GM19099 (cell line): ENCODE measurements around the gene KTN1.

Experiments used
- POLR2A ChIP-seq: IDR thresholded peaks from 3 replicates; pipeline ENCODE4 v1.6.1; 2011; ENCODE audit warnings: low read depth; ENCODE audit not compliant: insufficient read length; ENCODE audit errors: extremely low read depth

Gene KTN1

DNA sequence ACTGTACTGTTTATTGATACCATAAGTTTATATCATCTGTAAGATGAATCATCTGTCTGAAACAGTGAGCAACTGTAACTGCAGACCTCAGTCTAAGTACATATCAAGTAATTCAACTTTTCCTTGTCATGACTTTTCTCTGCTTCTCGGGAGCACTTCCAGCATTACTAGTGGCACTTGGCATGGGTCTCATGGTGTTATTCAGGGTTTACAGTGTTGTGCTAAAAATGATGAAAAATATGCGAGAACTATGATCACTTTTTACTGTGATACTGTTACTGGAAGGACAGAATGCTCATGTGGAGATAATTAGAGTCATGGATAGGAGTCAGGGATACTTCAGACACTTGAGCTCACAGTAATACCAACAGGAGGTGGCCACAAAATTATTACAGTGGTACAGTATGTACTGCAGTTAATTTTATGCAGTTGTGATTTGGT lies 8.3 kb downstream of the KTN1 start:
- no peak for TF ChIP-seq POLR2A

DNA sequence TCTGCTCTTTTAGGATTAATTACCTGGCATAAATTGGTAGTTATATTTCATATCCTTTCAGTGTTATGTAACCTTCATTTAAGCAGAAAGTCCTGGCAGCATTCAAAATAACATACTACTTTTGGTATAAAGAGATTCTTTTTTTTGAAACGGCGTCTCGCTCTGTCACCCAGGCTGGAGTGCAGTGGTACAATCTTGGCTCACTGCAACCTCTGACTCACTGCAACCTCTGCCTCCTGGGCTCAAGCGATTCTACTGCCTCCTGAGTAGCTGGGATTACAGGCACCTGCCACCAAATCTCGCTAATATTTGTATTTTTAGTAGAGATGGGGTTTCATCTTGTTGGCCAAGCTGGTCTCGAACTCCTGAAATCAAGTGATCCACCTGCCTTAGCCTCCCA lies 9.2 kb downstream of the KTN1 start:
- TF ChIP-seq POLR2A, result no peak

DNA sequence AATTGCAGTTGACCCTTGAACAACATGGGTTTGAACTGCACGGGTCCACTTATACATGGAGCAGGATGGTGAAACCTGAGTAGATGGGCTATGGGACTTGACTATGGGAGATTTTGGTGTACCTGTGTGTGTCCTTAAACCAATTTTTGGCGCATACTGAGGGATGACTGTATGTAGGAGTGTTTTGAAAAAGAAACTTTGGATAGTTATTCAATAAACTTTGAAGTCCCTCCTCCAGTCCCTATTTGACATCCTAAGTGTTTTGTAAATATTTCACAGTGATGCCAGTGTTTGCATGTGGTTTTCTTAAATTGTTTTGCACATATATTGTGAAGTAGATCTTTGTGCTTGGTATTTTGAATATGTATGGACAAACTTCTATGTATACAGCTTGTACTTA lies 12.4 kb downstream of the KTN1 start:
- TF ChIP-seq POLR2A, result no peak

DNA sequence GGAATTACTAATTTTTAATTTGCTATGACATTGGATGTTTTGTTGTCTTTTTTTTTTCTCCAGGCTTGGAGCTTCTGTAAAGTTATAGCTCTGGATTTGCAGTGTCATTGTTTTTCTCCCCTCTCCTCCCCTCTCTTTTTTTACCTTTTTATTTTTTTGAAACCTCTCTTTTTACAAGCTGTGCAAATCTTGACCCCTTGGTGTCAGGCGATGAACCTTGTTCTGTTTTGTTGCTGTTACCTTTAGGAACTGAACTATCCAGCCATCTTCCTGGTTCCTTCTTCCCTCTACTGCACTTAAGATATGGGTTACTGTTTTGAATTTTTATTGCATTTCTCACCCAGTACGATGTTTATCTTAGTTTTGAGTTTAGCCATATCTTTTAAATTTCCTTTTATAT lies 13.7 kb downstream of the KTN1 start:
- TF ChIP-seq POLR2A, result no peak

DNA sequence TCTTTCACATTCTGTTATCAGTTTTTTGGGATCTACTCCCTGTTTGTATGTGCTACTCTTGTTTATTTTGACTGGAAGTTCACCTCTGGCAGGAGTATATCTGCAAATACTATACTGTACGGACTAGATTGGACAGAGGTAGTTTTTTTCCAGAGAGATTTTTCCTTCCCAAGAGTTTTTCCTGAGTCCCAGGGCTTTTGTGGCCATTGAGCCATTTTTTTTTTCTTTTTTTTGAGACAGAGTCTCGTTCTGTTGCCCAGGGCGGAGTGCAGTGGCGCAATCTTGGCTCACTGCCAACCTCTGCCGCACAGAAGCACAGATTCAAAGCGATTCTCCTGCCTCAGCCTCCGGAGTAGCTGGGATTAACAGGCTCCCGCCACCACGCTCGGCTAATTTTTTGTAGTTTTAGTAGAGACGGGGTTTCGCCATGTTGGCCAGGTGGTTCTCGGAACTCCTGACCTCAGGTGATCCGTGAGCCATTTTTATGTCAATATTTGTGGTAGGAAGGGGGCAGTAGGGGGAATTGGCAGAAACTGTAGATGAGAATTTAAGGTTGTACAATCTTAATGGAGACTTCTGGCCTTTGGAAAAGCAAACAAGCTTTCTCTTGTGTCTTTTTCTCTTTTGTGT lies 19.4 kb downstream of the KTN1 start:
- TF ChIP-seq POLR2A, result no peak

DNA sequence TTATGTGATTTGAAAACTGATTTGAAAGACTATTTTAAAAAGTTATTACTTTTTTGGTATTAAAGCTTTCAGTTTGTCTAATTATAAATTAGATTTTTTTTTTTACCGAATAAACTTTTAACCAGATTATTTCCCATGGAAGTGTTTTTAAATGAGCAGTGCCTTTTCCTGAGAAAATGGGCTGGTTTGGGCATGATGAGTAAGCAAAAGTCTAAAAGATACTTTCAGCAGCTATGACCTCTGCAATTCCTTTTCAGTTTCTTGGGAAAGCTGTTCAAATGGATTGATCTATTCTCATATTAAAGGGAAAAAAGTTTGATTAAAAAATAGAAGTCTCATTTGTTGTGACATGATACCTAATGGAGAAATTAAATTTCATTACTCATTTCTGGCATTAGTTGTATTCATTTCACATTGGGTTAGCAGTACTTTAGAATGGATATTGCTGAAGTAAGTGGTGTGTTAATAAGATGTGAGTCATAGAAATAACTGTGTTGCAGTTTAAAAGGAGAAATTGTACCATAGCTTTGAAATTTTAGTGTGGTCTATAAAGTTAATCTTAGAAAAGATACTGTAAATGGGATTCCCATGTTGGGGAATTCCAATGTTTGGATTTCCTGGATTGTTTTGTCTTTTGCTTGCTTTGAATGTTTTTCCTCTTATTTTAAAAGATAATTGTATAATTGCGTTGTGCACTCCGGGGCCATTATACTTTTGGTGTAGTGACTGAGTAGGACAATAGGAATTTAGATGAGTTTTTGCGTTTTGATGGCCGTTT lies 21.0 kb downstream of the KTN1 start:
- no peak for TF ChIP-seq POLR2A

DNA sequence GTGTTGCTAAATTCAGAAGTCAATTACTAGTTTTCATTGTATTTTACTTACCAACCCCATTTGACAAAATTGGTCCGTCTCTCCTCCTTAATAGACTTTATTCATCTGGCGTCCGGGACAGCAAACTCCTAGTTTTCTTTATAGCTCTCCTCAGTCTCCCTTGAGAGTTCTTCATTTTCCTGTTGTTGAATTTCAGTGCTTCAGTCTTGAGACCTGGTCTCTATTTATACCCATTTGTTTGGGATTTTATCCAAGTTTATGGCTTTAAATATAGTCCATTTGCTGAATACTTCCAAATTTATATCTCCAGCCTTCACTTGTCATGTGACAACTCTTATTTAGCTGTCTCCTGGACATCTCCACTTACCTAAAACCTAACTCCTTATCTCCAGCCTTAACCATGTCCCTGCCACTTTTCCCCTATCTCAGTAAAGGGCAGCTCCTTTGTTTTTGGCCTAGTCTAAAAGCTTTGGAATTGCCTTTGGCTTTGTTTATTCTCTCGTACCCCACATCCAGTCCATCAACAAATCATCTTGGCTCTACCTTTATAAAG lies 23.5 kb downstream of the KTN1 start:
- no peak for TF ChIP-seq POLR2A

DNA sequence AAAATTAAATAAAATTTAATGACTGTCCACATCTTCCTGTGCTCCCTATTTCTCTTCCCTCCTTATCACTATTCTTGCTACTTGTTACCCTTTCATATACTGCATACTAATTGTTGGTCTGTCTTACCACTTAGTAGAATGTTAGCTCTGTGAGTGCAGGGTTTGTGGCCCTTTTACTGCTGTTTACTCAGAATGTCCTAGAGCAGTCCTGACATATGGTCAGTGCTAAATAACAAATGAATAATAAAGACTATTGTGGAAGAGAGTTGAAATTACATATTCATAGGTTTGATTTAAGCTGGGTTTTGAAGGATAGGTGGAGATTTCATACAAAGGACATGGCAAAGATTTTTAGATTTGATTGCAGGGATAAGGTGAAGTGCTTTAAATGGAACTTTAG lies 24.5 kb downstream of the KTN1 start:
- TF ChIP-seq POLR2A, result no peak

DNA sequence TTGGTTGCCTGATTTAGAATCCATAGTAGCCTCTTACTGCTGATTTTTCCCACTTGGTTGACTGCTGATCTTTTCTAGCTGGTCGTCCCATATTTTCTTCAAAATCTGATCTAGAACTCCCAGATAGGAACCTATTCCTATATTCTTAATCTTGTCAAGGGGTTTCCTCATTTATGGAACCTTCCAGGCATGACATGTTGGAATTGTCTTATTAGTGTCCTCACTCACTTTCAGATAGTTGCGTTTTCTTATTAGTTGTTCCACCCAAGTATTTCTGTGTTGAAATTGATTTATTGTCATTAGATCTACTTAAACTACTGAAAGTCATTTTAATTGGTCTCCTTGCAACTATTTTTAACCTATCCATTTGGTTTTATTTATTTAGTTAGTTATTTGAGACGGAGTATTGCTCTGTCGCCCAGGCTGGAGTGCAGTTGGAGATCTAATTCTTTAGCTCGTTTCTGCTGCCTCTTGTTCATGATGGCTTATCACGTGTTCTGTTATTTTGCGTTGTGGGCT lies 25.0 kb downstream of the KTN1 start:
- no peak for TF ChIP-seq POLR2A

DNA sequence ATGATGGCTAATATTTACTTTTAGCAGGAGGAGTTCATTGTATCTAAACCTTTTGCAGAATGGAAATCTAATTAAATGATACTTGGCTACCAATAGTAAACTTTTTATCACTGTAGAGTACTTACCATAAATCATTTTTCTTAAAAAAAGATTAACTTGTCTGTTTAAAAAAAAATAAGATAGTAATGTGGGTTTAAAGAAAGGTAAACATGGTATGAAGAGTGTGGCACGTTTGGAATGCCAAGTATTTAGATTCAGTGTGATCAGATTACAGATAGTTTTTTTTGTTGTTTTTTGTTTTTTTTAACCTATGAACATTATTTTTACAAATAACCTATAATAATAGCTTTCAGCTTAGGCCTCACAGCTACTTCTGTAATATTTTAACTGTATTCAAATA lies 25.8 kb downstream of the KTN1 start:
- TF ChIP-seq POLR2A, result no peak

DNA sequence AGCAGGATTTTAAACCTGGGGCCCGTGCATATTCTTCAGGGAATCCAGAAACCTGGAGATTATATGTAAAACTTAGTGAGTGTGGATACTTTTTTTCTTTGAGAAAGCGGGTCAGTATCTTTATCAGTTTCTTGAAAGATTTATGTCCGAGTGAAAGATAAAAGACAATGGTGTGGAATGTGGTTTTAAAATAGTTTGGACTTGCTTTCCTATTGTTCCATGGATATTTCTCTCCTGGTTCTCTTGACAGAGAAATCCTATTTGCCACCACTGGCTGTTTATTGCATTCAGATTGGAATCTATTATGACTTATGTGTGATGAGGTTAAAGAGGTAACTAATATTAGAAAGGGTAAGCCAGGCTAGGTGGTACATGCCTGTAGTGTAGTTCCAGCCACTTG lies 27.4 kb downstream of the KTN1 start:
- TF ChIP-seq POLR2A, result no peak

DNA sequence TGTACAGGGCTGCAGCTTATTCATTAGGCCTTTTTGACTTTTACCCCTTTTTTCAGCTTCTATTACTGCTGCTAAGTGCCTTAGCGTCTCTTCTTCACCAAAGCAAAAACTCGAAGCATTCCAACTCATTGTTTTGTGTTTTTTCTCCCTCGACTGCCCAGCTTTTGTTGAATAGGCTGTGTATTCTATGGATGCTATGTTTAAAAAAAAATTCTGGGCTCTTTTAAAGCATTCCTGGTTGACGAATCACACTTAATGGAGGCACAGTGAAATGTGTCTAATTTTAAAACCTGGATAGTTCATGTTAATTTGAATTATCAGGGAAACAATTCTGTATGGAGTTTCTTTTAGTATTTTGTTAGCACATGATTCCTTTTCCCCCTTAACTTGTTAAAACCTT lies 29.7 kb downstream of the KTN1 start:
- no peak for TF ChIP-seq POLR2A

DNA sequence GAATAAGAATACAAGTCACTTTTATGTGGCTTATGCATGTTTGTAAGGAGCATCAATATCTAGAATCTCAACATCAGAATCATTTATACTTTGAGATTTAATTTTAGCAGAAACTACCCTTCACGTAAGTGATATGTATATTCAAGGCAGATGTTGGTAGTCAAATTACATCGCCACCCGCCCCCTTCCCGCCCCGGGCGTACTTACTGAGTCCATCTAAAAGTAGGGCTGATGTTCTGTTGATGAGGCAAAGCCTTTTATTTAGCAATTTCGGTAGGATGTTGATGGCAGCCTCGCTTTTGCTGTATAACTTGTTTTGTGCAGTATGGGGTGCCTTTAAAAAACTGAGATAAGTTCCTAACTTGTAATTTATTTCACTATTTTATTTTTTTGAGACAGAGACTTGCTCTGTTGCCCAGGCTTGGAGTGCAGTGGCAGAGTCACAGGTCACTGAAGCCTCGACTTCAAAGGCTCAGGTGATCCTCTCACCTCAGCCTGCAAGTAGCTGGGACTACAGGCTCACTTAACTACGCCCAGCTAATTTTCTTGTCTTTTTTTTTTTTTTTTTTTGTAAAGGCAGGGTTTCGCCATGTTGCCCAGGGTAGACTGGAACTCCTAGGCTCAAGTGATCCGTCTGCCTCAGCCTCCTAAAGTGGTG lies 30.8 kb downstream of the KTN1 start:
- no peak for TF ChIP-seq POLR2A

DNA sequence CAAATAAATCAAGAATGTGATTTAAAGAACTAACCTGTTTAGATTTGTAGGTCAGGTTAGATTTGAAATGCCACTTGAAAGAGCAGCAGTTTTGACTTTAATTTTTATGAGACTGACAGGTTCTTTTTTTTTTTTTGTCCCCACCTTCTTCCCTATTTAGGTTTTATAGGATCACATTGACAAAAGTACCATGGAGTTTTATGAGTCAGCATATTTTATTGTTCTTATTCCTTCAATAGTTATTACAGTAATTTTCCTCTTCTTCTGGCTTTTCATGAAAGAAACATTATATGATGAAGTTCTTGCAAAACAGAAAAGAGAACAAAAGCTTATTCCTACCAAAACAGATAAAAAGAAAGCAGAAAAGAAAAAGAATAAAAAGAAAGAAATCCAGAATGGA lies 31.9 kb downstream of the KTN1 start:
- no peak for TF ChIP-seq POLR2A

DNA sequence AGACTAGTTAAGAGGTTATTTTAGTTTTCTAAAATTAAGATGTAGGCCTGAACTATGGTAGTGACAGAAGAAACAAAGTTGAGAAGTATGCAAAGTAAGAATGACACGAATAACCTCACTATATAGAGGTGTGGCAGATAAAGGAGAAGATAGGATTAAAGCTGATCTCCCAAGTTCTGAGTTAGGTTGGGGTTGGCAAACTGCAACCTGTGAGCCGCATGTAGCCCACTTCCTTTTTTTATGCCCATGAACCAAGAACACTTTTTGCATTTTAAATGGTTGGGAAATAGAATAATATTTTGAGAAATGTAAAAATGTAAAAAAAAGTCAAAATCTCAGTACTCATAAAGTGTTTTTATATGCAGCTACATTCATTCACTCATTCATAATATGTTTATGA lies 34.3 kb downstream of the KTN1 start:
- TF ChIP-seq POLR2A, result no peak
